ENCODE data around the gene CMTM2.

The CMTM2 gene

DNA sequence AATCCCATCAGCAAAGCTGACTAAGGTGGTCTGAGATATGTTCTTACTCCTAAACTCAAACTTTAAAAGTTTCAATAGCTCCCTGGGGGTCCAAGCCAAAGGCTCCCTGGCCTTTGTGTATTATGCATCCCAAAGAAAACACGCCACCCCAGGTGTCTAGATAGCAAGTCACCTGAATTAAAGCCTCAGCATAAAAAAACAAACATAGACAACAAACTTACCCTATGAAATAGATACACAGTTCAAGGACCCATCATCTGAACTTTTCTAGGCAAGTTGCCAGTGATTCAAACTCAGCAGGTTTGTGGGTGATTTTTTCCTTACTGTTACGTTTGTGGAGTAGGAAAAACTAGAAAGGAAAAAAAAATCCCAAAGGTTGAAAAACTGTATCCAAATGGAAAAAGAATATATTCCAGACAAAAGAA, 37.8 kb downstream of the CMTM2 start:
- H3K27ac ChIP-seq (replicated peaks) = no peak overlapping the region
- H3K27me3 ChIP-seq (ENCODE audit: insufficient read depth, poor library complexity, severe bottlenecking) = no peaks in the 10 kb centered on the region
- TF ChIP-seq, protein P1, sequence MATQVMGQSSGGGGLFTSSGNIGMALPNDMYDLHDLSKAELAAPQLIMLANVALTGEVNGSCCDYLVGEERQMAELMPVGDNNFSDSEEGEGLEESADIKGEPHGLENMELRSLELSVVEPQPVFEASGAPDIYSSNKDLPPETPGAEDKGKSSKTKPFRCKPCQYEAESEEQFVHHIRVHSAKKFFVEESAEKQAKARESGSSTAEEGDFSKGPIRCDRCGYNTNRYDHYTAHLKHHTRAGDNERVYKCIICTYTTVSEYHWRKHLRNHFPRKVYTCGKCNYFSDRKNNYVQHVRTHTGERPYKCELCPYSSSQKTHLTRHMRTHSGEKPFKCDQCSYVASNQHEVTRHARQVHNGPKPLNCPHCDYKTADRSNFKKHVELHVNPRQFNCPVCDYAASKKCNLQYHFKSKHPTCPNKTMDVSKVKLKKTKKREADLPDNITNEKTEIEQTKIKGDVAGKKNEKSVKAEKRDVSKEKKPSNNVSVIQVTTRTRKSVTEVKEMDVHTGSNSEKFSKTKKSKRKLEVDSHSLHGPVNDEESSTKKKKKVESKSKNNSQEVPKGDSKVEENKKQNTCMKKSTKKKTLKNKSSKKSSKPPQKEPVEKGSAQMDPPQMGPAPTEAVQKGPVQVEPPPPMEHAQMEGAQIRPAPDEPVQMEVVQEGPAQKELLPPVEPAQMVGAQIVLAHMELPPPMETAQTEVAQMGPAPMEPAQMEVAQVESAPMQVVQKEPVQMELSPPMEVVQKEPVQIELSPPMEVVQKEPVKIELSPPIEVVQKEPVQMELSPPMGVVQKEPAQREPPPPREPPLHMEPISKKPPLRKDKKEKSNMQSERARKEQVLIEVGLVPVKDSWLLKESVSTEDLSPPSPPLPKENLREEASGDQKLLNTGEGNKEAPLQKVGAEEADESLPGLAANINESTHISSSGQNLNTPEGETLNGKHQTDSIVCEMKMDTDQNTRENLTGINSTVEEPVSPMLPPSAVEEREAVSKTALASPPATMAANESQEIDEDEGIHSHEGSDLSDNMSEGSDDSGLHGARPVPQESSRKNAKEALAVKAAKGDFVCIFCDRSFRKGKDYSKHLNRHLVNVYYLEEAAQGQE (IDR thresholded peaks at IDR 0.05; ENCODE audit: insufficient replicate concordance, low read depth) = no peak
- TF ChIP-seq, protein P2, sequence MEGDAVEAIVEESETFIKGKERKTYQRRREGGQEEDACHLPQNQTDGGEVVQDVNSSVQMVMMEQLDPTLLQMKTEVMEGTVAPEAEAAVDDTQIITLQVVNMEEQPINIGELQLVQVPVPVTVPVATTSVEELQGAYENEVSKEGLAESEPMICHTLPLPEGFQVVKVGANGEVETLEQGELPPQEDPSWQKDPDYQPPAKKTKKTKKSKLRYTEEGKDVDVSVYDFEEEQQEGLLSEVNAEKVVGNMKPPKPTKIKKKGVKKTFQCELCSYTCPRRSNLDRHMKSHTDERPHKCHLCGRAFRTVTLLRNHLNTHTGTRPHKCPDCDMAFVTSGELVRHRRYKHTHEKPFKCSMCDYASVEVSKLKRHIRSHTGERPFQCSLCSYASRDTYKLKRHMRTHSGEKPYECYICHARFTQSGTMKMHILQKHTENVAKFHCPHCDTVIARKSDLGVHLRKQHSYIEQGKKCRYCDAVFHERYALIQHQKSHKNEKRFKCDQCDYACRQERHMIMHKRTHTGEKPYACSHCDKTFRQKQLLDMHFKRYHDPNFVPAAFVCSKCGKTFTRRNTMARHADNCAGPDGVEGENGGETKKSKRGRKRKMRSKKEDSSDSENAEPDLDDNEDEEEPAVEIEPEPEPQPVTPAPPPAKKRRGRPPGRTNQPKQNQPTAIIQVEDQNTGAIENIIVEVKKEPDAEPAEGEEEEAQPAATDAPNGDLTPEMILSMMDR (IDR thresholded peaks at IDR 0.05; ENCODE audit: insufficient read depth, low read length) = no peak
- no peak for TF ChIP-seq POLR2AphosphoS5 (IDR thresholded peaks at IDR 0.05; ENCODE audit: low read depth)
- no peak for TF ChIP-seq SPI1 (IDR thresholded peaks at IDR 0.05; ENCODE audit: borderline replicate concordance, low read depth)
- no peak for DNase-seq (ENCODE audit: low read depth in 1 of 2, low spot score in 1 of 2)
- H3K4me3 ChIP-seq (replicated peaks; ENCODE audit: insufficient read depth, low read length) = no peak overlapping the region

- Histone ChIP-seq H3K27ac (replicated peaks) (no peak overlapping the region), H3K27me3 (ENCODE audit: insufficient read depth, poor library complexity, severe bottlenecking) (no peaks in the 10 kb centered on the region), H3K4me3 (replicated peaks; ENCODE audit: insufficient read depth, low read length) (no peak overlapping the region)
- no peak for DNase-seq (ENCODE audit: low read depth in 1 of 2, low spot score in 1 of 2)
- no peak for TF ChIP-seq GABPA (IDR thresholded peaks at IDR 0.05; ENCODE audit: low read depth)
Observed at GRCh38 chr16:66617728-66618127, 38.5 kb downstream of the CMTM2 start.

DNA sequence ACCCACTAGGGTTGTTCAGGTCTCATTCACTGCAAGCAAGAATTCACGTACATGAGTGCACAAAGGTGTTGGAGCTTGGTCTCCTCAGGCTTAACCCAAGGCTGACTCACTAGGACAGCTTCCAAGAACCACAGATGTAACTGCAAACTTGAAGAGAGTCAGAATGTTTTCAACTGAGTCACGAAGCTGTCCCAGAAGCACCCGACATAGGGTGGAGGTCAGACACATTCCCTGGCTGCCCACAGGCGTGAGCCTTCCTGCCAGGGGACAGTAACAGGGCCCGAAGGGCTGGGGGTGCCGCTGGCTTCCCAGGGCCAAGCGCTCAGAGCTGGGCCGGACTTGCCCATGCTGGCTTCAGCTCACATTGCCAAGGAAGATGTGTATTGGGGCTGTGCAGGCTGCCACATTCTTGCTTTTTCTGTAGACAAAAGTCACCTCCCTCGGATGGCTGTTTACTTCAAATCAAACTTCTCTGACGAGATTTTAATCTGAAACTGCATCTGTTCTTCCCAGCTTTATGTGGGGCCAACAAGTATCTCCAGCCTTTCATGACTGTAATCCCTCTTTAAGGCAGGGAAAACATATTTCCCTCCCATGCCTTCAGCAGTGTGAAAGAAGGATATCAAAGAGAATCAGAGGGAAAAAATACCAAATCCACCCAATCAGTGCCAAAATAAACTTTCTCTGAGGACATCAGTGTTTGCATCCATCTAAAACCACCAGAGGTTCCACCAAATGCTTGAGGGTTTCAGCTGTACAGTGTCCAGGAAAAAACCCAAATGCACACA, 39.5 kb downstream of the CMTM2 start:
- Histone ChIP-seq H3K27ac (replicated peaks) (no peak overlapping the region), H3K27me3 (ENCODE audit: insufficient read depth, poor library complexity, severe bottlenecking) (no peaks in the 10 kb centered on the region), H3K4me3 (replicated peaks; ENCODE audit: insufficient read depth, low read length) (no peak overlapping the region)
- TF ChIP-seq GABPA (IDR thresholded peaks at IDR 0.05; ENCODE audit: low read depth) (no peak), POLR2AphosphoS5 (IDR thresholded peaks at IDR 0.05; ENCODE audit: low read depth) (no peak), SPI1 (IDR thresholded peaks at IDR 0.05; ENCODE audit: borderline replicate concordance, low read depth) (no peak)
- TF ChIP-seq, protein P2 (IDR thresholded peaks at IDR 0.05; ENCODE audit: insufficient read depth, low read length) = no peak
- TF ChIP-seq, protein P1 (IDR thresholded peaks at IDR 0.05; ENCODE audit: insufficient replicate concordance, low read depth) = no peak
- no peak for DNase-seq (ENCODE audit: low read depth in 1 of 2, low spot score in 1 of 2)

DNA sequence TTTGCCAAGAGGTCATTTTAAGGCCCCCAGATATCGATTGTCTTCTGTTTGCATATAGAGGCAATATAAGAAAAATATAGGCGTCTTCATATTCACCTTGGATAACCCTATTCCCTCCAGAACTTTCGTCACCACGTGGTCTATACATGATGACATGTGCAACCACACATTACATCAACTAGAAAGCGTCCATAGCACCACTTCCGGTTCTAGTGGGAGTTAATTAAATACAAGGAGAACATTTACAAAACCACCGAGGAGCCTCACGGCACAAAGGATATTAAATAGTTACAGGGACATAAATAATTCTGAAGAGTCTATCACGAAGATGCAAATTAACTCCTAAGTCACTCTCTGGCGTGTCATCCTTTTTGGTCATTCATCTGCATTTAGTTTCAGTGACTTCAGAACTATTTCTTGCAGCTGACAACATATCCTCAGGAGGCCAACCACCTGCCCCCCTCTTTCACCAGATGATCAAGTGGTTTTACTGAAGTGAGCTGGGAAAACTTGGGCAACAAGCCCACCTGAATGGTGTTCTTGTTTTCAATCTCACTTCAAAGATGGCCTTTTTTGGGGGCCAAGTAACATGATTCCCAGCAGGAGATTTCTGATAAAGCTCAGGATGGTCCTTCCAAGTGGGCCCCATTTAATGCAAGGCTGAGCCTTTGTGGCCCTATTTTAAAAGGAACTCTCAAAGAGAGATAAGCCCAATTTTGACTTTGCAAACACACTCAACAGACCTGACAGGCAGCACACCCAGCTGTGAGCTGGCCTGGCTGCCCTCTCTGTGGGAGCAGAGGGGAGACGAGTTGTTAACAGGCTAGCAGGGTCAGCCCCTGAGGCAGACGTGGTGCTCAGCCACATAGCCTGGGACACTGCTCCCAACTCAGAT, 40.5 kb downstream of the CMTM2 start:
- Histone ChIP-seq H3K4me3 (replicated peaks; ENCODE audit: insufficient read depth, low read length) (no peak overlapping the region), H3K27ac (replicated peaks) (peak overlapping the region; percentile 19; the same call in 1 of the 2 replicates), H3K27me3 (ENCODE audit: insufficient read depth, poor library complexity, severe bottlenecking) (no peaks in the 10 kb centered on the region)
- TF ChIP-seq POLR2AphosphoS5 (IDR thresholded peaks at IDR 0.05; ENCODE audit: low read depth) = no peak
- TF ChIP-seq, protein P2 (IDR thresholded peaks at IDR 0.05; ENCODE audit: insufficient read depth, low read length) = no peak
- TF ChIP-seq GABPA (IDR thresholded peaks at IDR 0.05; ENCODE audit: low read depth) = no peak
- TF ChIP-seq SPI1 (IDR thresholded peaks at IDR 0.05; ENCODE audit: borderline replicate concordance, low read depth) = no peak
- TF ChIP-seq, protein P1 (IDR thresholded peaks at IDR 0.05; ENCODE audit: insufficient replicate concordance, low read depth) = no peak
- peak in 1 of 2 experiments; percentile 72 for DNase-seq (ENCODE audit: low read depth in 1 of 2, low spot score in 1 of 2)
